ENCODE results near the gene SLC17A8. TPM values are rescaled to one million over a fixed set of nuclear protein-coding genes. Genes with fewer than 3 reads are reported as not detected.

SLC17A8 gene
- total RNA-seq, 1 experiment from 2014 or later = not detected

GRCh38 chr12:100331871-100332270 is 25.0 kb upstream of the SLC17A8 start:
- no peaks in the 10 kb centered on the region for H3K79me2 ChIP-seq (ENCODE audit: insufficient read depth, low read length)

More at GRCh38 chr12:100331871-100332270, 25.0 kb upstream of the SLC17A8 start:
- no peak overlapping the region for H3K14ac ChIP-seq (ENCODE audit: insufficient read depth, low read length)
- no peaks in the 10 kb centered on the region for H3K9me3 ChIP-seq (ENCODE audit: control insufficient read depth, low read depth, low read length)
- H2AFZ ChIP-seq (ENCODE audit: low read length) = no peak overlapping the region
- H3K27ac ChIP-seq (ENCODE audit: insufficient read length, low read depth, low read length) = no peak overlapping the region
- H3K4me2 ChIP-seq (ENCODE audit: insufficient read depth, insufficient read length, low read length) = no peak overlapping the region
- H3K56ac ChIP-seq (ENCODE audit: insufficient read length, low read depth, low read length) = no peak overlapping the region
- no peaks in the 10 kb centered on the region for H3K4me1 ChIP-seq (ENCODE audit: insufficient read depth, low read length)
- H3K23ac ChIP-seq (ENCODE audit: insufficient read length, low read depth, low read length) = no peak overlapping the region
- no peaks in the 10 kb centered on the region for H3K27me3 ChIP-seq (ENCODE audit: insufficient read depth, low read length)
- H2BK120ac ChIP-seq (ENCODE audit: low read depth, low read length, poor library complexity, severe bottlenecking) = no peak overlapping the region
- H3K36me3 Mint-ChIP-seq (ENCODE audit: insufficient read depth in 1 of 3, low read depth in 3 of 3) = peaks cover 8 to 46% (median 24%) of the 10 kb centered on the region in 3 experiments; a peak in 6 of 7 replicates
- peaks cover 3% of the 10 kb centered on the region in 2 experiments; a peak in 2 of 4 replicates for H3K4me1 Mint-ChIP-seq
- no peaks in the 10 kb centered on the region for H3K9me3 Mint-ChIP-seq
- H3T11ph ChIP-seq (ENCODE audit: low read length) = no peak overlapping the region
- no peak overlapping the region for H2AK5ac ChIP-seq (ENCODE audit: insufficient read length, low read length)
- H4K20me1 ChIP-seq (ENCODE audit: control insufficient read depth, insufficient read depth, insufficient read length) = no peaks in the 10 kb centered on the region
- no peak overlapping the region for H4K5ac ChIP-seq (ENCODE audit: insufficient read length, low read depth, low read length)
- no peaks in the 10 kb centered on the region for H3K23me2 ChIP-seq (ENCODE audit: insufficient read length, low read depth, low read length, poor library complexity, severe bottlenecking)
- H4K91ac ChIP-seq (ENCODE audit: insufficient read length, low read depth, low read length) = no peak overlapping the region
- H3K9ac ChIP-seq (ENCODE audit: extremely low read depth, insufficient read length, low read length) = no peak overlapping the region
- no peak overlapping the region for H2BK12ac ChIP-seq (ENCODE audit: insufficient read length, low read depth, low read length)
- no peak overlapping the region for H3K4me3 Mint-ChIP-seq
- H2BK5ac ChIP-seq (ENCODE audit: insufficient read length, low read length) = no peak overlapping the region
- no peaks in the 10 kb centered on the region for H3K79me1 ChIP-seq (ENCODE audit: insufficient read depth, low read depth, low read length, poor library complexity, severe bottlenecking)
- no peak overlapping the region for H3K4ac ChIP-seq (ENCODE audit: low read depth, low read length)
- H3K27me3 Mint-ChIP-seq (ENCODE audit: low read depth) = no peaks in the 10 kb centered on the region
- H3K18ac ChIP-seq (ENCODE audit: insufficient read length, low read depth, low read length) = no peak overlapping the region
- H2BK20ac ChIP-seq (ENCODE audit: low read depth, low read length, poor library complexity, severe bottlenecking) = no peak overlapping the region
- TF ChIP-seq CTCF (conservative IDR thresholded peaks at IDR 0.05) = no peak
- no peak for DNase-seq
- H4K8ac ChIP-seq (replicated peaks; ENCODE audit: insufficient read length, low read depth, low read length) = no peak overlapping the region
- no CpG with 5 or more reads among the region's 1 CpG for WGBS (ENCODE audit: extremely low coverage, insufficient read length, low lambda C conversion rate)
- no peak overlapping the region for H3K27ac Mint-ChIP-seq
- H2BK15ac ChIP-seq (ENCODE audit: low read depth, low read length) = no peak overlapping the region
